HG02885 (cell line): ENCODE results near the gene MRRF.

Source experiments
- ATAC-seq: cut with Tn5 transposase; IDR thresholded peaks from one replicate; pipeline ENCODE4 v1.9.1; 2021; ENCODE audit warnings: mild to moderate bottlenecking; ENCODE audit not compliant: unreplicated experiment, poor library complexity

MRRF gene

GRCh38 chr9:122374885-122375420 lies 110.3 kb downstream of the MRRF start:
- ATAC-seq: no peak

- no peak for ATAC-seq
Measured at GRCh38 chr9:122376796-122377195, 112.1 kb downstream of the MRRF start.

GRCh38 chr9:122377241-122378164 lies 112.8 kb downstream of the MRRF start:
- ATAC-seq: no peak

GRCh38 chr9:122378236-122378635 lies 113.6 kb downstream of the MRRF start:
- no peak for ATAC-seq

GRCh38 chr9:122379340-122379739 lies 114.7 kb downstream of the MRRF start:
- no peak for ATAC-seq

- no peak for ATAC-seq
Measured at GRCh38 chr9:122380293-122380692, 115.6 kb downstream of the MRRF start.
